Prostate gland (tissue), 2 donors: Measurements from ENCODE around the gene PRAMEF14. TPM values are rescaled to one million over a fixed set of nuclear protein-coding genes. Genes with fewer than 3 reads are reported as not detected.
"Not testable (repeated sequence)": the region's sequence is repeated elsewhere in the genome, so short reads cannot be mapped to it uniquely, and the experiment has no call there.

Experiments
- DNase-seq: peaks from one replicate; pipeline ENCODE4 v3.0.0-alpha.2; 2019; ENCODE audit warnings: low spot score
- H3K27ac ChIP-seq, 2 donors: fragments of 200-600 bp; sonication (generic); 2 replicates each; pipeline ENCODE4 v1.5.1; 2017 to 2019
- H3K27me3 ChIP-seq: fragments of 200-600 bp; sonication (generic); replicated peaks from 2 replicates; pipeline ENCODE4 v1.5.1; 2019; ENCODE audit not compliant: insufficient read depth
- H3K36me3 ChIP-seq, 2 donors: fragments of 200-600 bp; sonication (generic); 1 replicate in 1 of 2; 2 replicates in 1 of 2; pipeline versions ENCODE4 v1.5.1 to v1.8.1; 2017 to 2019
- H3K4me1 ChIP-seq: fragments of 200-600 bp; sonication (generic); replicated peaks from 2 replicates; pipeline ENCODE4 v1.5.1; 2019
- H3K4me3 ChIP-seq, 2 donors: fragments of 200-600 bp; sonication (generic); 2 replicates each; pipeline ENCODE4 v1.5.1; 2017 to 2019
- H3K9me3 ChIP-seq: fragments of 200-600 bp; sonication (generic); 2 replicates; pipeline ENCODE4 v1.5.1; 2017
- WGBS: methylation state at CpG from one replicate; pipeline ENCODE4 v1.1.5; 2018; 5-methylcytosine and 5-hydroxymethylcytosine counted together
- intact Hi-C: fragments of 100-400 bp; cut with DNase I; formaldehyde crosslinking; loops from one replicate; pipeline ENCODE4 v1.14.2; 2022
- total RNA-seq, 2 donors: library from RNA; depleted of rRNA; stranded (reverse); fragments of >200 nt; gene quantifications; one replicate each; pipeline ENCODE4 v1.1.0, GENCODE V29; 2016
- TF ChIP-seq, protein P1 (sequence below), 4 experiments: fragments of 200-600 bp in 2 of 4; fragments of 450-650 bp in 2 of 4; sonication (generic) in 2 of 4; IDR thresholded peaks; 1 replicate in 3 of 4; 2 replicates in 1 of 4; pipeline ENCODE4 v1.5.1; 2016 to 2019; ENCODE audit warnings: antibody characterized with exemption in 4 of 4, mild to moderate bottlenecking in 2 of 4, moderate library complexity in 2 of 4

Gene PRAMEF14
- total RNA-seq, 2 donors from 2014 or later = not detected

DNA sequence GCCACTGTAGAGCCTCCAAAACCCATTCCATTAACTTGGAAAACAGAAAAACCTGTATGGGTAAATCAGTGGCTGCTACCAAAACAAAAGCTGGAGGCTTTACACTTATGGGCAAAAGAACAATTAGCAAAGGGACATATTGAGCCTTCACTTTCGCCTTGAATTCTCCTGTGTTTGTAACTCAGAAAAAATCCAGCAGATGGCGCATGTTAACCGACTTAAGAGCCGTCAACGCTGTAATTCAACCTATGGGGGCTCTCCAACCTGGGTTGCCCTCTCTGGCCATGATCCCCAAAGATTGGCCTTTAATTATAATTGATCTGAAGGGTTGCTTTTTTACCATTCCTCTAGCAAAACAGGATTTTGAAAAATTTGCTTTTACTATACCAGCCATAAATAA, 9.8 kb upstream of the PRAMEF14 start:
- H3K27ac ChIP-seq, H3K9me3 ChIP-seq, H3K36me3 ChIP-seq, intact Hi-C loops, H3K4me1 ChIP-seq, H3K4me3 ChIP-seq, H3K27me3 ChIP-seq: not testable (repeated sequence)
- peak; percentile 20 for DNase-seq
- 3% methylated on average over 5 of the region's 5 CpGs for WGBS
- TF ChIP-seq, protein P1, sequence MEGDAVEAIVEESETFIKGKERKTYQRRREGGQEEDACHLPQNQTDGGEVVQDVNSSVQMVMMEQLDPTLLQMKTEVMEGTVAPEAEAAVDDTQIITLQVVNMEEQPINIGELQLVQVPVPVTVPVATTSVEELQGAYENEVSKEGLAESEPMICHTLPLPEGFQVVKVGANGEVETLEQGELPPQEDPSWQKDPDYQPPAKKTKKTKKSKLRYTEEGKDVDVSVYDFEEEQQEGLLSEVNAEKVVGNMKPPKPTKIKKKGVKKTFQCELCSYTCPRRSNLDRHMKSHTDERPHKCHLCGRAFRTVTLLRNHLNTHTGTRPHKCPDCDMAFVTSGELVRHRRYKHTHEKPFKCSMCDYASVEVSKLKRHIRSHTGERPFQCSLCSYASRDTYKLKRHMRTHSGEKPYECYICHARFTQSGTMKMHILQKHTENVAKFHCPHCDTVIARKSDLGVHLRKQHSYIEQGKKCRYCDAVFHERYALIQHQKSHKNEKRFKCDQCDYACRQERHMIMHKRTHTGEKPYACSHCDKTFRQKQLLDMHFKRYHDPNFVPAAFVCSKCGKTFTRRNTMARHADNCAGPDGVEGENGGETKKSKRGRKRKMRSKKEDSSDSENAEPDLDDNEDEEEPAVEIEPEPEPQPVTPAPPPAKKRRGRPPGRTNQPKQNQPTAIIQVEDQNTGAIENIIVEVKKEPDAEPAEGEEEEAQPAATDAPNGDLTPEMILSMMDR (IDR thresholded peaks at IDR 0.05) = peak; percentile 14 to 45 (median 40)

- H3K4me1 ChIP-seq, intact Hi-C loops, H3K36me3 ChIP-seq, H3K27me3 ChIP-seq, H3K9me3 ChIP-seq, H3K4me3 ChIP-seq, H3K27ac ChIP-seq, DNase-seq: not testable (repeated sequence)
- no CpG with 5 or more reads among the region's 9 CpGs for WGBS
These were observed 7.5 kb upstream of the PRAMEF14 start for GRCh38 chr1:13354475-13354874.

GRCh38 chr1:13353476-13353875, 6.5 kb upstream of the PRAMEF14 start:
- WGBS = 95% methylated on average over 8 of the region's 8 CpGs
- H3K9me3 ChIP-seq, H3K4me3 ChIP-seq, intact Hi-C loops, H3K4me1 ChIP-seq, DNase-seq, H3K36me3 ChIP-seq, H3K27ac ChIP-seq, H3K27me3 ChIP-seq: not testable (repeated sequence)

DNA sequence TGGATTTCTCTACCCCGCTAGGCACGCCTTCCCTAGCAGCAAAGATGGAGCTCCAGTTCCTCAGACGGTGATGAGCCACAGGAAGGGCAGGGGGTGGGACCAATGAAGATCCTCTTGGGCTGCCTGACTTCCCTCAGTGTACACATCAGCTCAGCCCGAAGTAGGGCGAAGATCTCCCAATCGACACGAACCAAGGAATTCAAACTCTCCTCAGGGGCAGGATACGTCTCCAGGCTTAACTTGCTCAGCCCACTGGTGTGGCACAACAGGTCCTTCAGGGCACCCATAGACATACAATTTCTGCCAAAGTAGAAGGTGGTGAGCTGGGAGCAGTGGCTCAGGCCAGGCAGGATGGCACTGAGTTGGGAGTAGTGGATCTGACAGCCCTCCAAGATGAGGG, 4.4 kb downstream of the PRAMEF14 start:
- DNase-seq, H3K9me3 ChIP-seq, H3K4me3 ChIP-seq, intact Hi-C loops, H3K36me3 ChIP-seq, H3K27ac ChIP-seq, H3K27me3 ChIP-seq, H3K4me1 ChIP-seq: not testable (repeated sequence)
- WGBS = 84% methylated on average over 8 of the region's 8 CpGs

- H3K27me3 ChIP-seq, intact Hi-C loops, DNase-seq, H3K4me3 ChIP-seq, H3K36me3 ChIP-seq, H3K27ac ChIP-seq, H3K4me1 ChIP-seq, H3K9me3 ChIP-seq: not testable (repeated sequence)
- WGBS = 44% methylated on average over 4 of the region's 4 CpGs
These were observed 31.7 kb downstream of the PRAMEF14 start, which contains the start of gene PRAMEF15 for GRCh38 chr1:13315281-13315680. Gene PRAMEF15 (plus strand): TSS chr1:13315581. CDS start chr1:13318408, 2,827 bp downstream.

- H3K36me3 ChIP-seq, DNase-seq, H3K27ac ChIP-seq, H3K9me3 ChIP-seq, H3K27me3 ChIP-seq, intact Hi-C loops, H3K4me3 ChIP-seq, H3K4me1 ChIP-seq: not testable (repeated sequence)
- no CpG with 5 or more reads among the region's 1 CpG for WGBS
These were observed 43.7 kb downstream of the PRAMEF14 start, which contains the start of gene PRAMEF33 for GRCh38 chr1:13303239-13303638. Gene PRAMEF33 (plus strand): TSS chr1:13303539. CDS start chr1:13305955, 2,416 bp downstream.

DNA sequence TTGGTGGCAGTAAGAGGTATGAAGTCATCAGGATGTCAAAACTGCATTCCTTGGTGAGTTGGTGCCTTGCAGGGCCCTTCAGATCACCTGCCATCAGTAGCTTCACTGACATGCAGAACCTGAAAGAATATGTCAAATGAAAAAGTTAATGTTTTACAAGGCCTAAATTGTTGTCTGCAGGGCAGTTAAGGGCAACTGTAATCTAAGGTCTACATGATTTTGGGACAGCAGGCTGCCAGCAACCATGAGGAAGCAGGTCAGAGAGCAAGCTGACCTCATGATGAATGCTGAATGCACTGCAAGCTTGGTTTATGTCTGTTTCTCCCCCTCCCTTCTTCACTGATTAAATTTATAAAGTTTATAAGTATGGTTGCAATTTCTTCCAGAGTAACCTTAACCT, 44.7 kb downstream of the PRAMEF14 start:
- H3K36me3 ChIP-seq, H3K9me3 ChIP-seq, H3K4me3 ChIP-seq, intact Hi-C loops, DNase-seq, H3K27ac ChIP-seq, H3K4me1 ChIP-seq, H3K27me3 ChIP-seq: not testable (repeated sequence)

- H3K27me3 ChIP-seq, H3K36me3 ChIP-seq, intact Hi-C loops, H3K4me3 ChIP-seq, DNase-seq, H3K27ac ChIP-seq, H3K9me3 ChIP-seq, H3K4me1 ChIP-seq: not testable (repeated sequence)
- WGBS = 100% methylated on average over 1 of the region's 27 CpGs
These were observed 48.2 kb downstream of the PRAMEF14 start for GRCh38 chr1:13298699-13299098.

DNA sequence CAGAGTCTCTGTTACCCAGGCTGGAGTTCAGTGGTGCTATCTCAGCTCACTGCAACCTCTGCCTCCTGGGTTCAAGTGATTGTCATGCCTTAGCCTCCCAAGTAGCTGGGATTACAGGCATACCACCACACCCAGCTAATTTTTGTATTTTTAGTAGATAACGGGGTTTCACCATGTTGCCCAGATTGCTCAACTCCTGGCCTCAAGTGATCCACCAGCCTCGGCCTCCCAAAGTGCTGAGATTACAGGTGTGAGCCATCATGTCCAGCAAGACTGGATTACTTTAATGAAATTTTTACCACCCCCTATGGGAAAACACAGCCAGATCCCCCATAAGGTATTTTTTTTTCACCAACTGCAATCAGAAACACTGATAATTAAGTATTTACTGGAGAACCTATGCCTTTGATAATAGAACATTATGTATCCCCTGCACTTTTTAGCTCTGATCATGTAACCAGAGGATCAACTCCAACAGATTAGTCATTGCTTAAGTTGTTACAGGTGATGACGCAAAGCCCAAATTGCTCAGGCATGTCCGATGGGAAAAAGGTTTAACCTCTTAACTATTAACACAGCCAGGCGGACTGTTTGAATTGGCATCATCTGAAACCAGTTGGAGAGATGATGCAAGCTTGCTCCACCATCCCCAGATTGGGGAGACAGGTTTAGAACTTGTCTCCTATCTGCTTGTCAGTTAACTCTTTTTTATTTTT, 49.6 kb downstream of the PRAMEF14 start:
- WGBS = 100% methylated on average over 2 of the region's 5 CpGs
- H3K4me3 ChIP-seq, H3K36me3 ChIP-seq, H3K9me3 ChIP-seq, intact Hi-C loops, H3K27me3 ChIP-seq, DNase-seq, H3K27ac ChIP-seq, H3K4me1 ChIP-seq: not testable (repeated sequence)

Other genes starting within 250 kb of the PRAMEF14 start
- not detected for gene HNRNPCL2, start 230.3 kb downstream of the PRAMEF14 start, total RNA-seq
- not detected for gene PRAMEF26, start 191.1 kb downstream of the PRAMEF14 start, total RNA-seq
- not detected for gene HNRNPCL4, start 181.5 kb downstream of the PRAMEF14 start, total RNA-seq
- not detected for gene PRAMEF9, start 175.3 kb downstream of the PRAMEF14 start, total RNA-seq
- gene PRAMEF13, start 145.7 kb downstream of the PRAMEF14 start, total RNA-seq = not detected
- gene PRAMEF18, start 121.0 kb downstream of the PRAMEF14 start, total RNA-seq = not detected
- not detected for gene PRAMEF5, start 92.9 kb downstream of the PRAMEF14 start, total RNA-seq
- not detected for gene PRAMEF8, start 62.0 kb downstream of the PRAMEF14 start, total RNA-seq
- not detected for gene PRAMEF33, start 43.6 kb downstream of the PRAMEF14 start, total RNA-seq
- not detected for gene PRAMEF15, start 31.6 kb downstream of the PRAMEF14 start, total RNA-seq
- not detected for gene PRAMEF19, start 24.8 kb upstream of the PRAMEF14 start, total RNA-seq
- gene PRAMEF17, start 42.5 kb upstream of the PRAMEF14 start, total RNA-seq = not detected
- not detected for gene PRAMEF20, start 63.3 kb upstream of the PRAMEF14 start, total RNA-seq
- under 1 TPM; 0.14 to 0.45 TPM for gene LRRC38, start 166.9 kb upstream of the PRAMEF14 start, total RNA-seq
- 10 to 100 TPM; 11.4 to 19.5 TPM for gene PDPN, start 236.7 kb upstream of the PRAMEF14 start, total RNA-seq